ENCODE results near the gene NUDT19.
"Not testable (repeated sequence)": the region's sequence is repeated elsewhere in the genome, so short reads cannot be mapped to it uniquely, and the experiment has no call there.

- TF ChIP-seq POLR2A (IDR thresholded peaks at IDR 0.05), result not testable (repeated sequence)
- TF ChIP-seq, protein P1, sequence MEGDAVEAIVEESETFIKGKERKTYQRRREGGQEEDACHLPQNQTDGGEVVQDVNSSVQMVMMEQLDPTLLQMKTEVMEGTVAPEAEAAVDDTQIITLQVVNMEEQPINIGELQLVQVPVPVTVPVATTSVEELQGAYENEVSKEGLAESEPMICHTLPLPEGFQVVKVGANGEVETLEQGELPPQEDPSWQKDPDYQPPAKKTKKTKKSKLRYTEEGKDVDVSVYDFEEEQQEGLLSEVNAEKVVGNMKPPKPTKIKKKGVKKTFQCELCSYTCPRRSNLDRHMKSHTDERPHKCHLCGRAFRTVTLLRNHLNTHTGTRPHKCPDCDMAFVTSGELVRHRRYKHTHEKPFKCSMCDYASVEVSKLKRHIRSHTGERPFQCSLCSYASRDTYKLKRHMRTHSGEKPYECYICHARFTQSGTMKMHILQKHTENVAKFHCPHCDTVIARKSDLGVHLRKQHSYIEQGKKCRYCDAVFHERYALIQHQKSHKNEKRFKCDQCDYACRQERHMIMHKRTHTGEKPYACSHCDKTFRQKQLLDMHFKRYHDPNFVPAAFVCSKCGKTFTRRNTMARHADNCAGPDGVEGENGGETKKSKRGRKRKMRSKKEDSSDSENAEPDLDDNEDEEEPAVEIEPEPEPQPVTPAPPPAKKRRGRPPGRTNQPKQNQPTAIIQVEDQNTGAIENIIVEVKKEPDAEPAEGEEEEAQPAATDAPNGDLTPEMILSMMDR (IDR thresholded peaks at IDR 0.05), result not testable (repeated sequence)
Measured at GRCh38 chr19:32695506-32695905, 3.9 kb downstream of the NUDT19 start.
